ENCODE data around the gene RAD18. TPM values are rescaled to one million over a fixed set of nuclear protein-coding genes. Genes with fewer than 3 reads are reported as not detected.

RAD18 gene
- total and polyA plus RNA-seq, 7 donors: 0.51 to 2.5 (median 2.2) TPM

DNA sequence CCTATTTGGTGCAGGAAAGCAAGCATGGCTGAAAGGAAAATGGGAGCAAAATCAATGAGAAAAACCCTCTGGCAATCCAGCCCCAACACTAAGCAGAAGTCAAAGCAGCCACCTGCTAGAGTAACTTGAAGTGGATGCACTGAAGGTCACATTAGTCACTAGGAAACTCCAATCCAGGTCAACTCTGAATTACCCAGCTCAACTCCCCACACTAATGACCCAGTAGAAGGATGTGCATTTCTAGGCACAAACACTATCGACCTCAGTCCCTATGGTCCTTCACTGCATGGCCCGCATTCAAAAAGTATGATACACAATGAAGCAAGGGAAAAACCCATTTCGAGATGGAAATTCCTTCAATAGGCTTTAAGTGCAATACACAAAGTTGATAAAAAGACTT, 80.6 kb downstream of the RAD18 start:
- intact Hi-C loops (cut with DNase I): no loop called here
- 95 to 97% (median 95%) methylated on average over 3 of the region's 3 CpGs for WGBS, 3 donors
- Histone ChIP-seq H3K4me1 (no peaks in the 10 kb centered on the region), H3K9me3 (no peaks in the 10 kb centered on the region), H3K4me3 (no peak overlapping the region), H3K36me3 (ENCODE audit: insufficient read depth in 1 of 2, low read depth in 1 of 2) (no peaks in the 10 kb centered on the region), H3K27me3 (ENCODE audit: insufficient read depth in 3 of 3, low read length in 2 of 3) (no peaks in the 10 kb centered on the region), H3K27ac (no peak overlapping the region)
- ATAC-seq (no peak), DNase-seq (no peak)
- TF ChIP-seq CTCF (IDR thresholded peaks at IDR 0.05): no peak

GRCh38 chr3:8882171-8882593, 81.1 kb downstream of the RAD18 start:
- Histone ChIP-seq H3K4me3 (no peak overlapping the region), H3K36me3 (ENCODE audit: insufficient read depth in 1 of 2, low read depth in 1 of 2) (no peaks in the 10 kb centered on the region), H3K9me3 (no peaks in the 10 kb centered on the region), H3K4me1 (no peaks in the 10 kb centered on the region), H3K27me3 (ENCODE audit: insufficient read depth in 3 of 3, low read length in 2 of 3) (no peaks in the 10 kb centered on the region), H3K27ac (no peak overlapping the region)
- ATAC-seq: no peak
- DNase-seq: no peak
- WGBS, 3 donors: 58 to 65% (median 65%) methylated on average over 3 of the region's 3 CpGs
- TF ChIP-seq CTCF (IDR thresholded peaks at IDR 0.05): no peak
- intact Hi-C loops (cut with DNase I): no loop called here

GRCh38 chr3:8879347-8879944, 83.8 kb downstream of the RAD18 start:
- DNase-seq (no peak), ATAC-seq (no peak)
- Histone ChIP-seq H3K36me3 (ENCODE audit: insufficient read depth in 1 of 2, low read depth in 1 of 2) (no peaks in the 10 kb centered on the region), H3K9me3 (no peaks in the 10 kb centered on the region), H3K27ac (no peak overlapping the region), H3K4me3 (no peak overlapping the region), H3K4me1 (no peaks in the 10 kb centered on the region), H3K27me3 (ENCODE audit: insufficient read depth in 3 of 3, low read length in 2 of 3) (no peaks in the 10 kb centered on the region)
- intact Hi-C loops (cut with DNase I): no loop called here
- no peak for TF ChIP-seq CTCF (IDR thresholded peaks at IDR 0.05)
- WGBS, 3 donors: 94 to 96% (median 95%) methylated on average over 5 of the region's 5 CpGs

DNA sequence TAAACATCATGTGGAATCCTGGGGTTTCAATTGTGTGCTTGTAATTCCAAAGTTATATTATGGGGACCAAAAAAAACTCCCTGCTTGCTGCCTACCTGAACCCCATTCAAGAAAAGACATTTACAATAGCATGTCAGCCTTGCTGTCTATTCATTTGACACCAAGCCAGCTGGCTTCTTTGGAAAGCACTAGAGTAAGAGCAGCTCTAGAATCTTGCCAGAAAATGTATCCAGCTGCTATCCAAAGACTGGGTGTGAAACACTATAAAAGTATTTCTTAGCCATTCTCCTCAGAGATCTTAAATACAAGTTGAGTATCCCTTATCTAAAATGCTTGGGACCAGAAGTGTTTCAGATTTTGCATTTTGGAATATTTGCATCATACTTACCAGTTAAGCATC, 87.4 kb downstream of the RAD18 start:
- no peaks in the 10 kb centered on the region for H3K27me3 ChIP-seq (ENCODE audit: insufficient read depth in 3 of 3, low read length in 2 of 3)
- intact Hi-C loops (cut with DNase I): no loop called here
- no peak for TF ChIP-seq CTCF (IDR thresholded peaks at IDR 0.05)
- H3K9me3 ChIP-seq: no peaks in the 10 kb centered on the region
- H3K27ac ChIP-seq: no peak overlapping the region
- H3K4me1 ChIP-seq: no peaks in the 10 kb centered on the region
- DNase-seq (no peak), ATAC-seq (no peak)
- no peak overlapping the region for H3K4me3 ChIP-seq
- no peaks in the 10 kb centered on the region for H3K36me3 ChIP-seq (ENCODE audit: insufficient read depth in 1 of 2, low read depth in 1 of 2)

GRCh38 chr3:8873740-8874139, 89.5 kb downstream of the RAD18 start:
- Histone ChIP-seq H3K4me1 (no peaks in the 10 kb centered on the region), H3K36me3 (ENCODE audit: insufficient read depth in 1 of 2, low read depth in 1 of 2) (no peaks in the 10 kb centered on the region), H3K4me3 (no peak overlapping the region), H3K27me3 (ENCODE audit: insufficient read depth in 3 of 3, low read length in 2 of 3) (no peaks in the 10 kb centered on the region), H3K9me3 (no peaks in the 10 kb centered on the region), H3K27ac (no peak overlapping the region)
- intact Hi-C loops (cut with DNase I): no loop called here
- WGBS, 3 donors: 83 to 92% (median 90%) methylated on average over 5 of the region's 5 CpGs
- no peak for DNase-seq
- no peak for ATAC-seq
- TF ChIP-seq CTCF (IDR thresholded peaks at IDR 0.05): no peak

Data from psoas muscle (tissue), 8 donors.